Stimulated activated CD4-positive, alpha-beta T cell treated with anti-CD3 and anti-CD28 coated beads, Interleukin-2, amount 100 ng/mL, for 4 hours (primary cell): ENCODE measurements around the gene GPR85.
"Not testable (repeated sequence)": the region's sequence is repeated elsewhere in the genome, so short reads cannot be mapped to it uniquely, and the experiment has no call there.

Experiments
- DNase-seq: peaks from one replicate; pipeline ENCODE4 v3.0.0-alpha.2; 2020; ENCODE audit warnings: low read depth

GPR85 gene

DNA sequence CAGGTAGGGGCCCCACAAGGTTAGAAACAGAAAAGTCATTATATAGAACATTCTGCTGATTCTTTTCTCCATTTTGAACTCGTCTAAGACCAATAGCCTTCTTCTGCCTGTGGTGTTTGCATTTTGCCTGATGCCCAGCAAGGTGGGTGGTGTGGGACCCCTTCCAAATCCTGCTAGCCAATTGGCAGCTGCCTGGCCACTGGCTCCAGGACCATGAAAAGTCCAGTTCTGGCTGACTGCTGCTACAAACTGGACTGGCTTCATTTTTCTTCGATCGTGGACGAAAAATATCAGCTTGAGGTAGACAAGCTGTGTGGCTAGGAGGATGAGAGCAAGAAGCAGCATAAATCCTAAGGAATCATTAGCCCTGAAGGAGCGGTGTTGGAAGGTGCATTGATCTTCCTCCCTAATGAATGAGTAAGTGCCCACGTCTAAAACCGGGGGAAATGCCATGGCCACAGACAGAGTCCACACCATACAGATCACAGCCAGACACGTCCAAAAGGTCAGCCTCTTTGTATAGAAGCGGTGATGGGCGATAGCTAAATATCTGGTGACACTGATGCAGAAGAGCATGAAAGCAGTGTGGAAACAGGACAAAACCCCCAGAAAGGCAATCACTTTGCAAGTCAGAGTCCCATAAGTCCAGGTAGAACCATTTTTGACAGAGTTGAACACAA lies 2.7 kb downstream of the GPR85 start:
- no peak for DNase-seq

DNA sequence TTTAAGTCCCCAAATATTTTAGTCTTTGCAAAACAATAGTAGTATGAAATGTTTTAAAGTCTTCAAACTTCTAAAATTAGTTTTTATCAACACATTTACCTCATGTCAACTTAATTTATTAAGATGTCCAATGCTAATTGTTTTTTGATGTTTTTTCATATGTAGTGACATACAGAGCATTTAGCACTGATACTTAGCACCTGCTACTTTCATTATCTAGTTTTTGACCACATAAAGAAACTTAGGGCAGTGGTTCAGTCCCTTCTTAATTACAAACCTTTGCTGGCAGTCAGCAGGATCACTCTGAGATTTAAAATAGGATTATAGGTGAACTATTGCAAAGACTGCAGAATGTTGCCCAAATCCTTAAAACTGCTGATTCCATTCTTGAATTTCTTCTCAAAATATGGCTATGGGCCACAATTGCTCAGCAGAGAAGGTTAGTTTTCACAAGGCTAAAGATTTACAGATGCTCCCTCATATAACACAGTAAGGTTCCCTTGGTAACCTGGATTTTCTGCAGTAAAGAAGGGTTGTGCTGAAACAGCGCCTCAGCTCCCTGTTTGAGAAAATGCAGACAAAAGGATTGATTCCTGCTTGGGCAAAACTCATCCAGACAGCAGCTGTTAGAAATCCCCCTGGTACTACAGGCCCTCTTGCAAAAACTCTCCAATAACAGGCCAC lies 3.4 kb downstream of the GPR85 start:
- DNase-seq, result no peak

- no peak for DNase-seq
Measured at GRCh38 chr7:113078331-113078730, 8.3 kb downstream of the GPR85 start.

DNA sequence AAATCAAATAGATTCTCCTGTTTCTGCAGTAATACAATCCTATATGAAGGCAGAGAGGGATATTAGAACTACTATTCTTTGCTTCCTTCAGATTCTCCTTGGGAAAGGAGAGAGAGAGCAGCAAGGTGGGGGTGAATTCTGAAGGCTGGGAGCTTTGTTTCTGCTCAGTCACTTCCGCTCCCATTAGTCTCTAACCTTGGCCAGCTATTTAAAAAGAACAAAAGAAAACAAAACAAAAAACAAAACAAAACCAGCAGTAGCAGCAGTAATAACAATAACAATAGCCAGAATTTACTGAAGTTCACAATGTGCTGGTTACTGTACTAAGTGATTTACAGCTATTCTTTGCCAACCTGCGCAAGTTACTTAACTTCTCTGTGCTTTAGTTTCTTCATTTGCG lies 9.9 kb downstream of the GPR85 start:
- DNase-seq, result no peak

DNA sequence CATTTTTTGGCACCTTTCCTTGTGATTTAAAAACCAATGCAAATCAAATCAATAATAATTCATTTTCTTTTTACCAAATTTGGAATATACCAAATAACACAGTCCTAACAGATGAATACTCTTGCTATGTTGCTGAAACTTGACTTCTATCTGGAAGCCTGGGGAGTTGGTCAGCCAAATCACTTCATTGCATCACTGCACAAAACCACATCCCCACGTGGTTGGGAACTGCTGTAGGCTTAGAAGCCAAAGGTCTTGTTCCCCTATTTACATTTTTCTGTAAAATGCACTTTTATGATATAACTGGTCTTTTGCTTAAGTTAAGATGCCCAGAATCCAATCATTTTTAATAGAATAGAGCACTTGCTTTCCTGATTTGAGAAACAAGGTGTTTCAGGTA lies 15.2 kb downstream of the GPR85 start:
- DNase-seq, result no peak

DNA sequence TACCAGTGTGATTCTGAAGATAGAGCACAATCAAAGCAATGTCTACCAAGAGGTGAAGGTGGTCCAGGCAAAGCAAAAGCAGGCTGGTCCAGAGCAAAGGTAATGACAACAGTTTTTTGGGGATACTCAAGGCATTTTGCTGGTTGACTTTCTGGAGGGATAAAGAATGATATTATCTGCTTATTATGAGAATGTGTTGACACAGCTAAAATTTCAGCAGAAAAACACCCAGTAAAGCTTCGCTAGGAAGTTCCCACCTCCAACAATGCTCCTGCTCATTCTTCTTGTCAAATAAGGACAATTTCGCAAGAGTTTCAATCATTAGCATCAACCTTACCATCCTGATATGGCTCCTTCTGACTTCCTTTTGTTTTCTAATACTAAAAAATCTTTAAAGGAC lies 24.1 kb downstream of the GPR85 start:
- DNase-seq, result no peak

DNA sequence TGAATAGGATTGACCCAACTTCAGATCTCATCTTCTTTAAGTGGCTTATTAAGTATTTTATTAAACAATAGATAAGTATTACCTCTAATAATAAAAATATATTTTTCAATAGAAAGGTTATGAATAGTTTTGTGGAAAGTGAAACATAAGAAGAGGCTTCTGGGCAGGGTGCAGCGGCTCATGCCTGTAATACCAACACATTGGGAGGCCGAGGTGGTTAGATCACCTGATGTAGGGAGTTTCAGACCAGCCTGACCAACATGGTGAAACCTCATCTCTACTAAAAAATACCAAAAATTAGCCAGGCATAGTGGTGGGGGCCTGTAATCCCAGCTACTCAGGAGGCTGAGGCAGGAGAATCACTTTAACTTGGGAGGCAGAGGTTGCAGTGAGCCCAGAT lies 26.5 kb downstream of the GPR85 start:
- DNase-seq, result no peak

DNA sequence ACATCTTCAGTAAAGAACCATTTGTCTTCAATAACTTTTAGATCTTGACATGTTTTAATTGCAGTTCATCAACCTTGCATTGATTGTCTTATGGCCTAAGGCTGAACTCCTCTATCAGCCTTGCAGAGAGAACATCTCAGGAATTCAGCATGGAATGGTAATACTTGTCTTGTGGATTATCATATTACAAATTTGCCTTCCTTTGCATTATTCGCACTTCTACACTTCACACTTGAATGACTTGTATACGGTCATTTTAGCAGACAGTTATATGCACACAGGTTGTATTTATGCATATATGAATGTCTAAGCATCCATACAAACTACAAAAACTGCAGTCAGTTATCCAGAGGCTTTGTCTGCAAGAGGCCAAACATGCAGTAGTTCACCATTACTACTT lies 31.7 kb downstream of the GPR85 start:
- no peak for DNase-seq

DNA sequence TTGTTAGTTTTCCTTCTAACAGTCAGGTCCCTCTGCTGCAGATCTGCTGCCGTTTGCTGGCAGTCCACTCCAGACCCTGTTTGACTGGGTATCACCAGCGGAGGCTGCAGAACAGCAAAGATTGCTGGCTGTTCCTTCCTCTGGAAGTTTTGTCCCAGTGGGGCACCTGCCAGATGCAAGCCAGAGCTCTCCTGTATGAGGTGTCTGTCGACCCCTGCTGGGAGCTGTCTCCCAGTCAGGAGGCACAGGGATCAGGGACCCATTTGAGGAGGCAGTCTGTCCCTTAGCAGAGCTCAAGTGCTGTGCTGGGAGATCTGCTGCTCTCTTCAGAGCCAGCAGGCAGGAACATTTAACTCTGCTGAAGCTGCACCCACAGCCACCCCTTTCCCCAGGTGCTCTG lies 32.4 kb downstream of the GPR85 start:
- not testable (repeated sequence) for DNase-seq

DNA sequence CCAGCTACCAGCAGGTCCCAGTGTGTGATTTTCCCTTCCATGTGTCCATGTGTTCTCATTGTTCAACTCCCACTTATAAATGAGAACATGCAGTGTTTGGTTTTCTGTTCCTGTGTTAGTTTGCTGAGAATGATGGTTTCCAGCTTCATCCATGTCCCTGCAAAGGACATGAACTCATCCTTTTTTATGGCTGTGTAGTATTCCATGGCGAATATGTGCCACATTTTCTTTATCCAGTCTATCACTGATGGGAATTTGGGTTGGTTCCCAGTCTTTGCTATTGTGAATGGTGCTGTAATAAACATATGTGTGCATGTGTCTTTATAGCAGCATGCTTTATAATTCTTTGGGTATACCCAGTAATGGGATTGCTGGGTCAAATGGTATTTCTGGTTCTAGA lies 37.4 kb downstream of the GPR85 start:
- not testable (repeated sequence) for DNase-seq

- no peak for DNase-seq
Measured at GRCh38 chr7:113046453-113046852, 40.2 kb downstream of the GPR85 start.

- DNase-seq, result no peak
Measured at GRCh38 chr7:113045379-113045778, 41.2 kb downstream of the GPR85 start.

- no peak for DNase-seq
Measured at GRCh38 chr7:113044394-113044793, 42.2 kb downstream of the GPR85 start.

GRCh38 chr7:113040849-113041248 lies 45.8 kb downstream of the GPR85 start:
- no peak for DNase-seq

GRCh38 chr7:113033959-113034358 lies 52.7 kb downstream of the GPR85 start:
- DNase-seq, result no peak
